Sigmoid colon (tissue), 4 donors: ENCODE results near the gene DMRT1.
A peak's percentile ranks its signal among the peaks of the same experiment; 100 is the strongest.

Source experiments
- CTCF ChIP-seq, 4 experiments: fragments of 450-650 bp in 3 of 4; fragments of 200-600 bp in 1 of 4; IDR thresholded peaks; one replicate each; pipeline ENCODE4 v1.5.1; 2016 to 2019; ENCODE audit warnings: antibody characterized with exemption in 4 of 4, mild to moderate bottlenecking in 3 of 4, moderate library complexity in 2 of 4
- EP300 ChIP-seq, 4 donors: sonication (generic); formaldehyde crosslinking; IDR thresholded peaks; one replicate each; pipeline ENCODE4 v1.6.1; 2017; ENCODE audit warnings: antibody characterized with exemption in 4 of 4

GRCh38 chr9:811106-811531, 30.4 kb upstream of the DMRT1 start:
- no peak for TF ChIP-seq CTCF (IDR thresholded peaks at IDR 0.05)
- peak in 1 of 4 donors; percentile 61 for TF ChIP-seq EP300 (IDR thresholded peaks at IDR 0.05)
